SK-MEL-5 (cell line): ENCODE measurements around the gene PMP22. TPM values are rescaled to one million over a fixed set of nuclear protein-coding genes. Genes with fewer than 3 reads are reported as not detected.
A peak's percentile ranks its signal among the peaks of the same experiment; 100 is the strongest.
"Not testable (repeated sequence)": the region's sequence is repeated elsewhere in the genome, so short reads cannot be mapped to it uniquely, and the experiment has no call there.

Experiments
- DNase-seq: peaks from one replicate; pipeline ENCODE4 v3.0.0-alpha.2; 2016; ENCODE audit warnings: low read depth, low spot score
- in situ Hi-C: cut with HindIII; loops from 2 replicates; pipeline ENCODE4 v1.10.0; 2016; ENCODE audit warnings: low sequenced_read_pairs, high pct_unique_total_duplicates, low pct_unique_long_range_greater_than_20kb
- total RNA-seq: library from RNA; depleted of rRNA; stranded (reverse); fragments of >200 nt; shearing (Covaris generic); gene quantifications from 2 replicates; pipeline ENCODE4 v1.2.3, GENCODE V29; 2014

Gene PMP22
- total RNA-seq, 1 experiment from 2014 or later = 54.9 TPM

DNA sequence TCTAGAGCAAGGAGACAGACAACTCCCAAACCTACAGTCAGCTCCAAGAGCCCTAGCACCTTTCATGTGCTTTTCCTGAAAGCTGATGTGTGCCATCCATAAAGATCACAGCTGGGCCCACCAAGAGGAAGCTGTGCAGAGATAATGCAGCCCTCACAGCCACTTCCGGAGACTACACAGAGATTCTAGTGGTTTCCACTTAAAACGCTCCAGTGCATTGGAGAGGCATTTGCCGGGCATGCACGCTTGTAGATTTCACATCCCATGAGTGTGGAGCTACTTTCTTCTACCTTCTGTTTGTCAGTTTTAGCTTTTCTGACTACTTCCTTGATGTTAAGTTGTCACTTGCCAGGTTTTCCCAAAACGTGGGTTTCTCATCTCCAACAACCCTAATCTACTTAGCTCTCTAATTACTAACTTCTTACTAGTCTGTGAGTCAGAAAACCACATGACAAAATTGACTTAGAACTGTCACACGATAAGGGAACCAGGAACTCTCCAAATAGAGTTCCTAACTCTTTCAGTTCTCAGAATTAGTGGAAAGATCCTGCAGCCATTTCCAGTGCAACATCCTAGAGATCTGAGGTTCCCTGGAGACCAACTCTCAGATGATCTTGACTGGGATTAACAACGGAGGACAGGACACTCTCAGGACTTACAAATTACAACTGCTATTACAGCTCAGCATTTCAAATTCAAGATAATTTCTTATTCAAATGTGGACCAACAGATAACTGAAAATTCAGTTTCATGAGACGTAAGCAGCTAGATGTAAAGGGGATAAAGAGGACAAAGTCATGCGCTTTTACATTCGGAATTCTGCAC is 28.6 kb downstream of the PMP22 start:
- DNase-seq = no peak
- in situ Hi-C loops = no loop called here

DNA sequence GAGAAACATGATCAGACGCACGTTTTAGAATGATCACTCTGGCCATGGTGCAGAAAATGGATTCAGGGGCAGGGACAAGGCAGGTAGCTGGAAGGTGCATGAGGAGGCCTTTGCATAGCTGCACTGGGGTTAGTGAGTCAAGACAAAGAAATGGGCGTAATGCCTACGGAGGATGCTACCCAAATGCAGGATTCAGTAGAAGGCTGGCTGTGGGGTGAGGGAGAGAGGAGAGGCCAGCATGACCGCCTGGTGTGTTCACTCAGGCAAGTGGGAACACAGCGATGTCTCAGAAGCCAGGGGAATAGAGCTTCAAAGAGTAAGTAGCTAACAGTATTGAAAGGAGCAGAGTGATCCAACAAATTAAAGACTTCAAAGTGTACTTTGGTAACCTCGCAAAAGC is 31.2 kb downstream of the PMP22 start:
- in situ Hi-C loops = no loop called here
- DNase-seq = no peak

DNA sequence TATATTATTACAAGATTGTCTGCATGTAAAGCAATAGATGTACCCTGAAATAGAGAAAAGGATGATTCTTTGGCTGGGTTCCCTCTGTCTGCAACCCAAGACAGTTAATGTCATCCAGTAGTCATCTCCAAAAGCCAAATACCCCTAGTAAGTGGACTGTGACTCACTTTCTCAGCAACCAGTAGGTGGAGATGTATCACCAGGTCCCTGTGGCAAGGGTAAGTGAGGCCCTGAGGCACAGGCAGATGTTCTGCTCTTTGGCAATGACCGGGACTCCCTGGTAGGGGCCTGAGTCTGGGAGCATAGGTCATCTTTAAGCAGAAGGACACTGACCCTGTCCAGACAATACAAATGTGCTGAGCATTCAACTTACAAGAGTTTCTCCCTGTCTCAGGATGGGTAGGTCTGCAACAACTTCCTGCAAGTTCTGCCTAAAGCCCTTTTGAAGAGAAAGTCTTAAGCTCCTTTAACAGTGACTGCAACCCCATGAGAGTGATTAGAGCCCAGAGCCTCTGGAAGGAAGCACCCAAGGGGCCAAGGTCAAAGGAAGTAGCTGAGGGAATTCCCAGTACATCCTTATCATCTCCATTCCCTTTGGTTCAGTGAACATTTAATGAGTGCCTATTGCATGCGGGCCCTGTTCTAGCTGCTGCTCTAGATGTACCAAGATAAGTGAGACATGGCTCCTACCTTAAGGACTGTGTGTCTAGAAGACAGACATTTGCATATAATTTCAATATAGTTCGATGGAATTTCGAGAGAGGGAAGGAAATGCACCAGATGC is 31.9 kb downstream of the PMP22 start:
- in situ Hi-C loops = no loop called here
- DNase-seq = peak; percentile 66

DNA sequence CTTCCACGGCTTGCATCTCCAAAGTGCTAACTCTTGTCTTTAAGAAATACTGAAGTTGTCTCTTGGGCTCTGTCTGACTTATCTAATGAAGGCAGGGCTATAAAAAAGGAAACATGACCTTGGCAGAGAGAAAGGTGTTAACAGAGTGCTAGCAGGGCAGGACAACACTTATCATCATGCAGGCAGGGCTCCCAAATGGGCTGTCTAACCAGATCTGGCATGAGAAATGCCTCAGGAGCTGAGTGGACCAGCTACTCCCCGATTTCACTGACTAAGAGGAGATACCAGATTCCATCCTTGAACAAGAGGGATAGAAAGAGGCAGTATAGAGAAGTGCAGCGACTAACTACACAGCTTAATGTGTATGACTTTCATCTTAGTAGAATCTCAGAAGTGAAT is 32.6 kb downstream of the PMP22 start:
- in situ Hi-C loops = no loop called here
- DNase-seq = no peak

DNA sequence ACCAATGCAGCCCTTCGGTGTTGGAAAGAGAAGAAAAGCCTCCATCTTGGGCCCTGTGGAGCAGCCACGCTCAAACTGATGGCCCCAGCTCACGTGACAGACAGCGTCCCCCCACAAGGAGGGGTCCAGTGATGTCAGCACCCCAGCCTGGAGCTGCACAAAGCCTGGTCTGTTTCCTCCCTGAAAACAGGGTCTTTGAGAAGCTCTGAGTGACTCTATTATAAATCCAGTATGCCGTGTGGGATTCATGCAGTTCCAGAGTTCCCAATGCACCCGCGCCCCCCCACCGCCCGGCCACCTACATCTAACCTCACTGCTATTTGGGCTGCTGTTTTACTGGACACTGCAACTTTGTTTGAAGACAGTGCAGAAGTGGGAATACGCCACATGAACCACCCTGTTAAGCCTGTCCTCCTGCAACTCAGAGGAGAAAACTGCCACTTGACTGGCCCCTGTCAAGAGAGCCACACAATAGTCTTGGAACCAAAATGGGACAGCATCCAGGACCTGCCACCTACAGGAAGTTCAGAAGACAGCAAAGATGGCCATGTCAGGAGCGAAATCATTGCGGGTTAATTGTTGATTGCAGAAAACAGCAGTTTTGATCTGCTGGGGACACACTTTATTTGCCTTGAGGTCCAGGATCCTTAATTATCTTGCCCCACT is 33.1 kb downstream of the PMP22 start:
- peak; percentile 62 for DNase-seq
- in situ Hi-C loops = no loop called here

DNA sequence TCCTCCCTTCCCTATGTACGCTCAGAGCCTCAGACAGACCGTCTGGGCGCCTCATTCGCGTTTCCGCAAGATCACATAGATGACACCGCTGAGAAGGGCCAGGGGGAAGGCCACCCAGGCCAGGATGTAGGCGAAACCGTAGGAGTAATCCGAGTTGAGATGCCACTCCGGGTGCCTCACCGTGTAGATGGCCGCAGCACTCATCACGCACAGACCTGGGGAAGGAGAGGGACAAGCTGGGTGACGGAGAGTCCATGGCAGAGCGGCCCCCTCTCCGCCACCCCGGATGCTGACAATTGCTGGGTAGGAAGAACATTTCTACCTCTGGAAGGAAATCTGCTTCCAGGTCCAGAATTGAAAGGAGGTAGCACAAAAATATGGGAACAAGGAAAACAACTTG is 34.3 kb downstream of the PMP22 start:
- no peak for DNase-seq
- in situ Hi-C loops = no loop called here

DNA sequence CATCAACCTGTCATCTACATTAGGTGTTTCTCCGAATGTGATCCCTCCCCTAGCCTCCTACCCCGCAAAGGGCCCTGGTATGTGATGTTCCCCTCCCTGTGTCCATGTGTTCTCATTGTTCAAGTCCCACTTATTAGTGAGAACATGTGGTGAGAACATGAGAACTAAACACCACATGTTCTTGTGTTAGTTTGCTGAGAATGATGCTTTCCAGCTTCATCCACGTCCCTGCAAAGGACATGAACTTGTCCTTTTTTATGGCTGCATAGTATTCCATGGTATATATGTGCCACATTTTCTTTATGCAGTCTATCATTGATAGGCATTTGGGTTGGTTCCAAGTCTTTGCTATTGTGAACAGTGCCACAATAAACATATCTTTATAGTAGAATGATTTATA is 43.3 kb downstream of the PMP22 start:
- in situ Hi-C loops, DNase-seq: not testable (repeated sequence)

DNA sequence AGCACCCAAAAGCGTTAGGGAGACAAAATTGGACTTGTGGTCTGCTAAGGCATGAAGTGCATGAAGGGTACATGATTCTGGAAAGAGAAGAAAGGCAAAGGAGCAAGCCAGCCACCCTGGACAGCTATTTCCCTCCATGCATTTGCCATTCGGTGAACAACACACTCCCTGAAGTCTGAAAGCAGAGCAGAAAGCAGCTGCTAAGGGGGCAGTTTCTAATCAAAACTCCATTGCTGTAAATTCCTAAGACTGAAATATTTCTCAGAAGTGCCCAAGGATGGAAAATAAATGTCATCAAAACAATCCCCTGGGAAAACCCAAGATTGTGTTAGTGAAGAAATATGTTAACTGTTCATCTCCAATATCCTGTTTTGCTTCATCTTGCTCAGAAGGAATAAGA is 44.3 kb downstream of the PMP22 start:
- in situ Hi-C loops = no loop called here
- peak; percentile 6 for DNase-seq

DNA sequence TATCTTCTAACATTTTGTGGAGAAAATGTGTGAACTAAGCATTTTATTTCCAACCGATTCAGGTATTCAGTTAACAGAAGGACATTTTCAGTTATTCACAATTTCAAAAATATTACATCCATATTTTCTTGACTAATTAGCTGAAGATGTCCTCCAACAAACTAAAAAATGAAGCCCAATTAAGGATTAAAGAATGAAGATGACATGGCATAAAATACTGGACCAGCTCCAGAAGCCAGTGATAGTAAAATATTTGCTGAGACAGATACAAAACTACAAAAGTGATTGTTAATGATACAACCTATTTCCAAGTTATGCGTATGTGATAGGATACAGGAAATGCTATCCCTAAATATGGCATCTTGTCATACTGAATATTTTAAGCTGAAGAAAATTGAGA is 48.6 kb downstream of the PMP22 start:
- DNase-seq = no peak
- in situ Hi-C loops = no loop called here

DNA sequence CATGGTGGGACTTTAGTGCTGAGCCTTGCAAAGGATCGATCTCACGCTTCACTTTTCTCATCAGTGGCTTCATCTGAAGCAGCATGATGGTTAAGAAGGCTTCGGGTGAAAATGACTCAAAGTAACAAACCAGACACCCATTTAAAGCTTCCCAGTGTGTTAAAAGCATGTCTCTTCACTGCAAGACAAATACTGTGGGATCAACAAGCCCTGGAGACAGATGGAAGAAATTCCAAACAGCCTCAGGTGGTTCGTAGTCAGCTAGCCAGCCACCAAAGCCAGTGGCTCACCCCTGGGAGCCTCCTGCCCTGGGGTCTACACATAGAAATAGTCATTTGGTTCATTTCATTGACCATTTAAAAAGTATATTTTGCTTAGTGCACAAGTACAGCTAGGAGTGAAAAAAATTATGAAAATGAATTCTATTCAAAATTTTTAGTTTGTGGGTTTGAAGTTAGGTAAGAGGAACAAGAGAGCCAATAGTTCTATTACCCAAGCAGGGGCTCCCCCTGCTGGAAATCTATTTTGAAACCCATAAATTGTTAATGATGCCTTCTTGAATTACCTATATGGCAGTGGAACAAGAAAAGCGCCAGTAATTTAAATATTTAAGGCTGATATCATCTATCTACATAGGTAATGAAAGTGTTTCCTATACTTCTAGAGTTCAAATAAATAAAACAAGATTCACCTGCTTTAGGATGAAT is 51.6 kb downstream of the PMP22 start:
- peak; percentile 57 for DNase-seq
- in situ Hi-C loops = no loop called here

DNA sequence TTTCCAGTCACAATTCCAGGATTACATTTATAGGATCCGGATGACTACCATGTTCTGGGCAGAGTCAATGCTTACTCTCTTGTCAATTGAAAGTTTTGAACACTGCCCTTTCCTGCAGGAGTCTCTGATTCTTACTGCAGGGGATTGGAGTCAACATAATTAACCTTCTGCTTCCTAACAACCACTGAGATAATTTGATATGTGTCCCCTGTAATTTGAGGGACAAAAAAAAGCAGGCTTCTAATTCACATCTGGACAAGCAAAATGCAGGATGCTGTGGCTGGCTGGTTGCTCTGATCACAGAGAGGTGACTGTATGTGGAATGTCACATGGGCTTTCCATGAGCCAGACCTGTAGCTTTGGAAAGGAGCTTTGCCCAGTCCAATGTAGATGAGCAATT is 54.9 kb downstream of the PMP22 start:
- in situ Hi-C loops = no loop called here

DNA sequence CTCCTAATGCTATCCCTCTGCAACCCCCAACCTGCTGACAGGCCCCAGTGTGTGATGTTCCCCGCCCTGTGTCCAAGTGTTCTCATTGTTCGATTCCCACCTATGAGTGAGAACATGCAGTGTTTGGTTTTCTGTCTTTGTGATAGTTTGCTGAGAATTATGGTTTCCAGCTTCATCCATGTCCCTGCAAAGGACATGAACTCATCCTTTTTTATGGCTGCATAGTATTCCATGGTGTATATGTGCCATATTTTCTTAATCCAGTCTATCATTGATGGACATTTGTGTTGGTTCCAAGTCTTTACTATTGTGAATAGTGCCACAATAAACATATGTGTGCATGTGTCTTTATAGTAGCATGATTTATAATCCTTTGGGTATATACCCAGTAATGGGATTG is 62.1 kb downstream of the PMP22 start:
- DNase-seq = not testable (repeated sequence)

More for the DNA sequence above, 54.9 kb downstream of the PMP22 start:
- no peak for DNase-seq

DNA sequence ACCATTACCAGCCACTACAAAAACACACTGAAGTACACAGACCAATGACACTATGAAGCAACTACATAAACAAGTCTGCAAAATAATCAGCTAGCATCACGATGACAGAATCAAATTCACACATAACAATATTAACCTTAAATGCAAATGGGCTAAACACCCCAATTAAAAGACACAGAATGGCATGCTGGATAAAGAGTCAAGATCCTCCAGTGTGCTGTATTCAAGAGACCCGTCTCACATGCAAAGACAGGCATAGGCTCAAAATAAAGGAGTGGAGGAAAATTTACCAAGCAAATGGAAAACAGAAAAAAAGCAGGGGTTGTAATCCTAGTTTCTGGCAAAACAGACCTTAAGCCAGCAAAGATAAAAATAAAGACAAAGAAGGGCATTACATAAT is 64.6 kb downstream of the PMP22 start:
- in situ Hi-C loops = not testable (repeated sequence)

More for the DNA sequence above, 62.1 kb downstream of the PMP22 start:
- in situ Hi-C loops = not testable (repeated sequence)

DNA sequence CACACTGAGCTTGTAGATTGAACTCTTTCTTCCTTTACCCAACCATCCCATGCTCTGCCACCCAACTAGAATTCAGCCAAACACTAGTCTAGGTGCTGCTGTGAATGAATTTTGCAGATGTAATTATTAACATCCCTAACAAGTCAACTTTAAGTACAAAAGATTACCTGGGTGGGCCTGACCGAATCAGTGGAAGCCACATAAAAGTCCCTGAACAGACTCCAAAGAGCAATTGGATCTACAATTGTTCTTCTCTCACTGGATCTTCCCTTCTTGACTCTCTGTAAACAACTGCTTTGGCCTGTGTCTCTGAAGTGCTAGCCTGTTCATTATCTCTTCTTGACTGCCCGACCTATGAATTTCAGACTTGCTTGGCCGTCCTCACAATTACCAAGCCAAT is 67.9 kb downstream of the PMP22 start:
- in situ Hi-C loops = no loop called here
- DNase-seq = no peak

More for the DNA sequence above, 64.6 kb downstream of the PMP22 start:
- DNase-seq = not testable (repeated sequence)

DNA sequence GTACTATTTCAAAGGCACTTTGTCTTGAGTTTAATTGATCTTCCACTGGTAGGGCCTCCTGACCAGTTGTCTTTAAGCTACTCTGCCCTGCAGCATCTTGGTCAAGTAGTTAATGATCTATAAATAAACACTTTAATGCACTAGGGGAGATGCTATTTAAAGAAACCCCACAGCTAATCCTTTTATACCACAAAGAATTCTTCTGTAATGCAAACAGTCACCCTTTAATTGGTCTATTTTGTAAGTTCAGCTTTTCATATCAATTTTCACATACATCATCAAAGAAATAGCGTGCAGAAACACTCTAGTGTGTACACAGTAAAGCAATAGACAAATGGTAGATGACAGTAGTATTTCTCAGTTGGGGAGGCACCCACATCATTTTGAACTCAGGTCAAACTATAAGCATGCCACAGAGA is 70.3 kb downstream of the PMP22 start:
- in situ Hi-C loops = no loop called here
- DNase-seq = no peak

DNA sequence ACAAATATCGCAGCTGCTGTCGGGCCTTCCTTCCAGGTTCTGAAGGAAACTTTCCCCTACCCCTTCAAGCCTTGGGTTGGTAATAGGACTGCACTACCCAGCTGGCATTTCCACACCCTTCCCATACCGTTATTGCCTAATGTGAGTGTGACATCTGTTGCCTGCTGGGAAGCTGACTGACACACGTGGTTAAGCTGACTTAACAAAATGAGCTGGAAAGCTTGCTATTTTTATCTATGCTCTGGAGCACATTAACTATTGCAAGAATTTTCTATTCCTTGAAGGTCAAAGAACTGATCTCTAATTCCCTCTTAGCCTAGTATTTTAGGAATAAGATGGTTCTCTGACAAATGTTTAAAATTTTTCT is 79.5 kb downstream of the PMP22 start:
- in situ Hi-C loops = no loop called here
- DNase-seq = peak; percentile 20

DNA sequence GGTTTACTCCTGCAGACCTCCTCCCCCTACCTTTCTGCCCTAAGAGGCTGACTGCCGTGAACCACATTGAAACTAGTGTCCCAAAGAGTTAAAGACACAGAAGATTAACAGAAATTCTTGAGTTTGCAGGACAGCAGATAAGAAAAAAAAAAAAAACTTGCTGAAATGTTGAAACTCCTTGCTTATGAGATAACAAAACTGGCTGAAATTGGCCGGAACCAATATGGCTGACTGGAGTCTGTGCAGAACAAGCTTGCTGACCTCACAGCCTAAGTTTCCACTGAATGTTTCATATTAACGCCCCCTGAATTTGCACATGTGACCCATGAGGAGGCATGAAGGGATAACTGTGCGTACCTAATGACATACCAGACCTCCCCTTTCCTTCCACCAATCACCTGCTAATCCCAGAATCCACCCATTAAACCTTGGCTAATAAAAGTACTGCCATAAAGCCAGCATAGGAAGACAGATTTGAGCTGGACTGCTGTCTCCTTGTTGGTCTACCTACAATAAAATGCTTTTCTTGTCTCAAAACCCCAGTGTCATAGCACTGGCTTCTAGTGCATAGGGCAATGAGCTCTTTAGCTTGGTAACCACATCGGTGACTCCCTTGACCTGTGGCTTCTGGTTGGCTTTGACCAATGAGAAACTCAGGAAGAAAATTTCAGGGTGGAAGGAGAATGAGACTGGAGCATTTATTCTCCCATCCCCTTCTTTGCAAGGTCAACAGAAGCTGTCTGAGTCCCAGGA is 80.1 kb downstream of the PMP22 start:
- in situ Hi-C loops = no loop called here

More for the DNA sequence above, 80.1 kb downstream of the PMP22 start:
- no peak for DNase-seq
